Tongue (tissue), 2 donors: ENCODE results near the gene ACTR5. TPM values are rescaled to one million over a fixed set of nuclear protein-coding genes. Genes with fewer than 3 reads are reported as not detected.
"Not testable (repeated sequence)": the region's sequence is repeated elsewhere in the genome, so short reads cannot be mapped to it uniquely, and the experiment has no call there.

Experiments
- DNase-seq: peaks from one replicate; pipeline ENCODE4 v3.0.0-alpha.2; 2015
- total RNA-seq: library from RNA; depleted of rRNA; stranded (reverse); fragments of >200 nt; gene quantifications from one replicate; pipeline ENCODE4 v1.2.3, GENCODE V29; 2014

Gene ACTR5
- total RNA-seq, 1 donor from 2014 or later: 9.6 TPM

GRCh38 chr20:38766071-38766470 lies 17.8 kb downstream of the ACTR5 start:
- no peak for DNase-seq

- no peak for DNase-seq
Measured at GRCh38 chr20:38769376-38770295, 21.4 kb downstream of the ACTR5 start.

DNA sequence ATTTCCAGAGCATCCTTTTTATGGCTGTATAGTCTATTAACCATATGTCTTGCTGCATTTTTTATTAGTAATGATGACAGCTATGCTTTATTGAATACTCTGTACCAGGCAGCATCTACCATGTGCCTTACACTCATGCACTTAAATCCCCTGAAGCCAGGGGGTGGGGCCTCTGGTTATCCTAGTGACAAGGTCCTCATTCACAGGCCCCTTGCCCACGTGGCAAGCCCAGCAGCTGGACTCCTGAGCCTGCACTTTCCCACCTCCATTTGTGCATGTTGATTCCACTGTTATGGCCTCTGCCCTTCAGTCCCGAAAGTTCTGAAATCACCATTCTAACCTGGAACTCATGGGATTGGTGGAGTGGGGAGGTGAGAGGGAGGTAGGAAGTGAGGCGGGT lies 22.3 kb downstream of the ACTR5 start:
- DNase-seq: no peak

DNA sequence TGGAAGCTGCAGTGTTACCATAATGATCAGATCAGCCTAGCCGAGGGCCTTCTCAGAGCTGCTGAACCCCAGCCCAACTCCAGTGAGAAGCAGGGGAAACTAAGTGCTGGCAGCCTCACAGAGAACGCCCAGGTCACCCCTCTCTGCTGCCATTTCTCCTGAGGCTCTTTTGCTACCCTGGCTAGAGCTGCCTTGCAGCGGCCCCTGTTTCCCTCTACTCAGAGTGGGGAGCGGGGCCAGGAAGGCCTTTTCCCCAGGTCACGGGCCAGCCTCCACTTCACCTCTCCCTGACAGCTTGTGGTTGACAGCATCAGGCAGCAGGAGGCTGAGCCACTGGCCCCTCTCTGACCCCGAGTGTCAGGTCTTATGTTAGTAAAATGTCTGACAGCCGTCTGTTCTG lies 22.7 kb downstream of the ACTR5 start:
- no peak for DNase-seq

DNA sequence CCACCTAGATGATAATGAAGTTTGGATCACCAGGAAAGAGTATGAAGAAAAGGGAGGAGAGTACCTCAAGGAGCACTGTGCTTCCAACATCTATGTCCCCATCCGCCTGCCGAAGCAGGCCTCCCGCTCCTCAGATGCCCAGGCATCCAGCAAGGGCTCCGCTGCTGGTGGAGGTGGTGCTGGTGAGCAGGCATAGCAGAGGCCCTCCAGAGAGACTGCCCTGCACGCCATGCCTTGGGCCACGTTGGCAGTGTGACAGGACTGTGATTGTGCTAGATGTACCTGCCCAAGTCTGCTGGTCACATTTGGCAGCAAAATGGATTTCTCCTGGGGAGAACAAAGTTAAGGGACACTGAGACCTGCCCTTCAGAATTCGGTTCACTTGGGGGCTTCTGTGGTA lies 23.4 kb downstream of the ACTR5 start:
- DNase-seq: no peak

DNA sequence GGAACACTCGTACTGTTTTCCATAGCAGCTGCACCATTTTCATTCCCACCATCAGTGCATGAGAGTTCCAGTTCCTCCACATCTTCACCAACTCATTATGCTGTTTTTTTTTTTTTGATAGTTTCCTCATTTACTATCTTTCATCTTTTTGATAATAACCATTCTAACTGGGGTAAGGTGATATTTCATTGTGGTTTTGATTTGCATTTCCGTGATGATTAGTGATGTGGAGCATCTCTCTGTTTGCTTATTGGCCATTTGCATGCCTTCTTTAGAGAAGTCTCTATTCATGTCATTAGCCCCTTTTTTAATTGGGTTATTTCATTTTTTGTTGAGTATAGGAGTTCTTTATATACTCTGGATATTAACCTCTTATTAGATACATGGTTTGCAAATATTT lies 25.9 kb downstream of the ACTR5 start:
- no peak for DNase-seq

DNA sequence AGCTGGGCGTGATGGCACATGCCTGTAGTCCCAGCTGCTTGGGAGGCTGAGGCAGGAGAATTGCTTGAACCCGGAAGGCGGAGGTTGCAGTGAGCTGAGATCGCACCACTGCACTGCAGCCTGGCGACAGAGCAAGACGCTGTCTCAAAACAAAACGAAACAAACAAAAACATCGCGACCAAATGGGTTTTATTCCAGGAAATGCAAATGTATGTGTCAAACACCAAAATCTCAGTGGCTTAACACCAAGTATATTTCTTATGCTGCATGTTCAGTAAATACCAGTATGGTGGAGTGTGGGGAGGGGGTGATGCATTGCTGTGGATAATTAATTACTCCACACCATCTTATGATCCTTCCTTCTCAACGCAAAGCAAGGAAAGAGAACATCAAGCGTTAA lies 28.1 kb downstream of the ACTR5 start:
- no peak for DNase-seq

DNA sequence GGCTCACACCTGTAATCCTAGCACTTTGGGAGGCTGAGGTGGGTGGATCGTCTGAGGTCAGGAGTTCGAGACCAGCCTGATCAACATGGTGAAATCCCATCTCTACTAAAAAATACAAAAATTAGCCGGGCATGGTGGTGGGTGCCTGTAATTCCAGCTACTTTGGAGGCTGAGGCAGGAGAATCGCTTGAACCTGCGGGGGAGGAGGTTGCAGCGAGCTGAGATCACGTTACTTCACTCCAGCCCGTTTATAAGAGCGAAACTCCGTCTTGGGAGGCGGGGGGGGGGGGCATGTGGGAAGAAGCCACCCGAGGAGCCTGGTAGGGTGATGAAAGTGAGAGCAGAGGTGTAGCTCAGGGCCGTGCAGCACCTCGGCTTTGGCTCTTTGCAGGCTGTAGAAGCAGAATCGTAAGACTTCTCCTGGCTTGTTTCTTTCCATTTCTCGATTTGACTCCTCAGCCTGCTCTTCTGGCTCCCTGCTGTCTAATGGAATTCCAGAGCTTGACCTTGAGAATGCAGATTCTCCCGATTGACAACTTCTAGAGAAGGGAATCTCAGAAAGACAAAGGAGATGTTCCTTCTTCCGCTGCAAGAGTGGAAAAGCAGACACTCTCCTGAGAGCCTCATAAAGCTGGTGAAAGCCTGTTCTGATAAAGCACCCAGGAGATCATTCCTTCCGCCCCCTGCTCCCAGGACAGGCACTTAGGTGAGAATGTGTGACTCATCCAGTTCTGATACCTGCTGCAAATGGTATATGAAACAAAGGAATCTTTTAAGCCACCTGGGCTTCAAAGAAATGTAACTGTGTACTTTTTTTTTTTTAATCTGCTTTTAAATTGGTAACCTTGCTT lies 31.2 kb downstream of the ACTR5 start:
- DNase-seq: no peak

- no peak for DNase-seq
Measured at GRCh38 chr20:38782275-38782674, 34.0 kb downstream of the ACTR5 start.

DNA sequence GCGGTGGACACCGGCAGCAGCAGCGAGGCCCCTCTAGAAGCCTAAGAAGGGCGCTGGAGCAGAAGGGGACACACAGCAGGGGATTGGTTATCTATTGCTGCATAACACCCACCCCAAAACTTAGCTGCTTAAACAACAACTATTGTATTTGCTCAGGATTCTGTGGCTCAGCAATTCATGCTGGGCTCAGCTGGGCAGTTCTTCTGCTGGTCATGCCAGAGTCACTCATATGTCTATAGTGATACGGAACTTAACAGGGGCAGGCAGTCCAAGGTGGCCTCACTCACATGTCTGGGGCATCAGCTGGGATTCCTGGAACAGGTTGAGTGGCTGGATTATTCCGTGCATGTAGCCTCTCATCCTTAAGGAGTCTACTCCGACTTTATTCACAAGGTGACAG lies 39.6 kb downstream of the ACTR5 start:
- no peak for DNase-seq

DNA sequence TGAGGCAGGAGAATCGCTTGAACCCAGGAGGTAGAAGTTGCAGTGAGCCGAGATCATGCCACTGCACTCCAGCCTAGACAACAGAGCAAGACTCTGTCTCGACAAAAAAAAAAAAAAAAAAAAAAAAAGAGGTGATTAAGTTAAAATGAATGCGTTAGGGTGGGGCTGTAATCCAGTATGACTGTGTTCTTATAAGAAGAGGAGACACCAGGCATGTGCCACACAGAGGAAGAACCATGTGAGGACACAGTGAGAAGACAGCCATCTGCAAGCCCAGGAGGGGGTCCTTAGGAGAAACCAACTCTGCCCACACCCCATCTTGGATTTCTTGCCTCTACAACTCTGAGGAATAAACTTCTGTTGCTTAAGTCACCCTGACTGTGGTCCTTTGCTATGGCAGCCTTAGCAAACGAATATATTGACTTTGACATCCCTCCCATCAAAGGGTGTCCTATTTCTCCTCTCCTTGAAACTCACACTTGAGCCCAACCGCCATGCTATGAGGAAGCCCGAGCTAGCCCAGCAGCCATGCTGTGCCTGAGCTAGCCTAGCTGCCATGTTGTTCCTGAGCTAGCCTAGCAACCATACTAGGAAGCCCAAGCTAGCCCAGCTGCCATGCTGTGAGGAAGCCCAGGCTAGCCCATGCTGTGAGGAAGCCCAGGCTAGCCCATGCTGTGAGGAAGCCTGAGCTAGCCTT lies 41.4 kb downstream of the ACTR5 start:
- no peak for DNase-seq

- no peak for DNase-seq
Measured at GRCh38 chr20:38790200-38791053, 42.2 kb downstream of the ACTR5 start.

DNA sequence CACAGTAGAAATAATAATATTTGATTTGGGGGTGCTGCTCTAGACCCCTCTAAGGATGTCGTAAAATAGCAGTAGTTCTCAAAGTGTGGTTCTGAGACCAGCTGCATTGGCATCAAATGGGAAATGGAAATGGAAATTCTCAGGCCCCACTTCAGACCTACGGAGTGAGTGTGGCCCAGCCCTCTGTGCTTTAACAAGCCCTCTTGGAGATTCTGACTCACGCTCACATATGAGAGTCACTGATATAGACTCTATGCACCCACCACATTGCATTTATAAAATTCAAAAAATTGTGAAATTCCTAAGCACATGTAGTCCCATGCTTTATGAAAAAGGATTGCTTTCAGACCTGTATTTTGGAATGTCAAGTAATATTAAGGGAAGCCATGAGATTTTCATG lies 43.0 kb downstream of the ACTR5 start:
- no peak for DNase-seq

GRCh38 chr20:38791940-38792339 lies 43.7 kb downstream of the ACTR5 start:
- DNase-seq: no peak

DNA sequence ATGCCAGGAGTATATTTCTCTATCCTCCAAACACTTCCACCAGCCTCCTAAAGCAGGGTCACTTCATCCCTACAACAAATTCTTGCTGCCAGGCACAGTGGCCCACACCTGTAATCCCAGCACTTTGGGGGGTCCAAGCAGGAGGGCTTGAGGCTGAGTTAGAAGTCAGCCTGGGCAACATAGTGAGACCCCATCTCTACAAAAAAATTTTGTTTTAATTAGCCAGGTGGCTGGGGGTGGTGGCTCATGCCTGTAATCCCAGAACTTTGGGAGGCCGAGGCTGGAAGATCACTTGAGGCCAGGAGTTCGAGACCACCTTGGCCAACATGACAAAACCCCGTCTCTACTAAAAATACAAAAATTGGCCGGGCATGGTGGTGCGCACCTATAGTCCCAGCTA lies 45.8 kb downstream of the ACTR5 start:
- DNase-seq: not testable (repeated sequence)

DNA sequence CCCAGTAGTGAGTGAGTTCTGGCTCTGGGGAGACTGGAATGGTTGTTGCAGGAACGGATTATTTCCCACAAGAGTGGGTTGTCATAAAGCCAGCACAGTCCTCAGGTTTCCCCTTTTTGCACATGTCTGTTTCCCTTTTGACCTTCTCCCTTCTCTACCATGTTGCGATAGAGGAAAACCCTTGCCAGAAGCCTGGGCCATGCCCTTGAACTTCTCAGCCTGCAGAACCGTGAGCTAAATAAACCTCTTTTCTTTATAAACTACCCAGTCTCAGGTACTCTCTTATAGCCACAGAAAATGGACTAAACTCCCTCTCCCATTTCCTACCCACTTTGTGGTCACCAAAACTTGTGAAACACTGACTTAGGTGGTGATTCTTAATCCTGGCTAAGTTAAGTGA lies 50.0 kb downstream of the ACTR5 start:
- no peak for DNase-seq

- DNase-seq: no peak
Measured at GRCh38 chr20:38799203-38799602, 50.9 kb downstream of the ACTR5 start.

DNA sequence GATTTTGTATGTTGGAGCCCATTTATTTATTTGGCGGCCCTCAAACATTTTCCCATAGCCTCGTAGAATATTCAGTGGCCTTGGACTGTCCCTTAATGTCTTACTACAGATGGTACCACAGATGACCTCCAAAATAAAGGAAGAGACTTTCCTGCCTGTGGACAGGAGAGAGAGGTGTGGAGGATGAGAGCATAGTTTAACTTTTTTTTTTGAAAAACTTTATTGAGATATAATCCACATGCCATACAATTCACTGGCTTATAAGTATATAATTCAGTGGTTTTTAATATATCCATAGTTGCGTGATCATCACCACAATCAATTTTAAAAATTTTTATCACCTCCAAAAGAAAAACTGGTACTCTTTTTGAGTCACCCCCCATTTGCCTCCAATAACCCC lies 52.6 kb downstream of the ACTR5 start:
- DNase-seq: no peak

- no peak for DNase-seq
Measured at GRCh38 chr20:38804221-38804620, 56.0 kb downstream of the ACTR5 start.

DNA sequence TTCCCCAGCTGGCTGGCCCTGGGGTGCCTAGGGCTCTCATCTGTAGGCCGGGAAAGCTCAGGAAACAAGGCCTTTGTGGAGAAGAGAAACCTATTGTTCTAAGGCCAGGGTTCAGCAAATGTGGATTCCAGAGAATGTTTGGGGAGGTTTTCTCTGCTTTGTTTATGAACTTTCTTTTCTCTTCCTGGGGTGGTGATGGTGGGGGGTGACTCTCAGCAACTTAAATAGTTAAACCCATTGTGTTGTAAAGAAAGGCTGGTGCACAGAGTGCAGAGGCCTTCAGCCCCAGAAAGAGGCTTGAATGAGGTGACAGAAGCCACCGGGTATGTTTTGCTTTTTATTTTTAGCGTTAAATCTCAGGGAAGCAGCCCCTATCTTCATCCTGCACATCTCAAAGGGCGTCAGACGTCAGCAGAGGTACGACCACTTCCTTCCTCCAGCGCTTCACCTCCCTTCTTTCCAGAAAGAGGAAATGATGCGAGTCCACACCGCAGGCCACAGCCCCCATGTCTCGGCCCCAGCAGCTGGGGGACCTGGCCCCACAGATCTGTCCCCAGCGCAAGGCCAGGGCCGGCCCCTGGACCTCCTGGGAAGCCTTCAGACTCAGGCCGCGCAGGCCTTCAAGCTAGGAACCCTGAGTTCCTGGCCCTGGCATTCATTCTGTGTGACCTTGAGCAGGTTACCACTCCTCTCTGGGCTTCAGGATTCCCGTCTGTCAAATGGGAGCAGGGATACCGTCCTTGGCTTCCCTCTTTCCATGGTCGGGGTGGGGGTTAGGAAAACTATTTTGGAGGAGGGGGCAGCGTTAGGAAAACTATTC lies 56.6 kb downstream of the ACTR5 start:
- DNase-seq: no peak

DNA sequence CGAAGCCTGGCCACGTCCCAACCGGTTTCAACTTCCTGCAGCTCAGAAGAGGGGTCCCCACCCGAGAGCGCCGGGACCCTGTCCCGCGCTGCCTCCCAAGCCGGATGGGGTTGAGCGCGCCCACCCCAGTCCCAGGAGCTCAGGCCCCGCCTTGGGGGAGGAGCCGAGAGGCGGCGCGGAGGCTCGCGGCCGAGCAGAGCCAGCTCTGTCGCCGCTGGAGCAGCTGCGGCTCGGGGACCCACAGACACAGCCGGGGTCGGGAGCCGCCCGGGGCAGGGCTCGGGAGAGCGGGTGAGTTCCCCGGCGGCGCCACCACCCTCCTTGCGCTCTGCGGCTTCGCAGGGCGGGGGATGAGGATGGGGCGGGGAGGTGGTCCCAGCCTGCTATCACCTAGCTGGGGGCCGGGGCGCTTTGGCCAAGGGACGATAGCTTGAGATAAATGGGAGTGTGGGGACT lies 57.3 kb downstream of the ACTR5 start, which contains the start of gene PPP1R16B:
PPP1R16B (plus strand) TSS at position 196 of the 456 bp plus-strand sequence. CDS start 30,229 bp downstream, outside the sequence.
- DNase-seq: peak; percentile 67
